OCI-LY7 (cell line): ENCODE data around the gene NCOA7.

ENCODE experiments used
- EZH2phosphoT487 ChIP-seq: fragments of 200-600 bp; sonication (generic); IDR thresholded peaks from 2 replicates; pipeline ENCODE4 v1.6.1; 2018; ENCODE audit warnings: low read depth, borderline replicate concordance, mild to moderate bottlenecking, mixed run types, antibody characterized with exemption, low read length, moderate library complexity, mixed read lengths
- TF ChIP-seq, protein P1 (sequence below): fragments of 200-600 bp; sonication (generic); conservative IDR thresholded peaks from 2 replicates; pipeline ENCODE4 v1.5.1; 2014; ENCODE audit warnings: mild to moderate bottlenecking, antibody characterized with exemption, low read length, moderate library complexity, mixed read lengths

DNA sequence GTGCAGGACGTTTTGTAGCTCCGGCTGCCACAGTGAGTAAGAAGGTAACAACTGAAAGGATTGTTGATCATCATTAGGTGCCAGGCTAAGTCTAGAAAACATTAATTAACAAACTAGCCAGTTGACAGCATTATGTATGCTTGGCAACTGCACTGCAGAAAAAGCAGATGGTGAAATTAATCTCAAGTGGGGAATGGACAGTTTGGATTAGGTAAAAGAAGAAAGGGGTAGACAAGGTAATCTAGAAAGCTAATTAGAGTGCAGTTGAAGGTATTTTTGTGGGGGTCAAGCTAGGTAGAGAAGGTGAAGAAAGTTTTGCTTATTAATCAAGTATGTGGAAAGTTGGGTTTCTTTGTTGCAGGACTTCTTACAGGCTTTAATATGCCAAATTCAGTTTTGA is 96.2 kb downstream of the NCOA7 start:
- no peak for TF ChIP-seq EZH2phosphoT487
- TF ChIP-seq, protein P1, sequence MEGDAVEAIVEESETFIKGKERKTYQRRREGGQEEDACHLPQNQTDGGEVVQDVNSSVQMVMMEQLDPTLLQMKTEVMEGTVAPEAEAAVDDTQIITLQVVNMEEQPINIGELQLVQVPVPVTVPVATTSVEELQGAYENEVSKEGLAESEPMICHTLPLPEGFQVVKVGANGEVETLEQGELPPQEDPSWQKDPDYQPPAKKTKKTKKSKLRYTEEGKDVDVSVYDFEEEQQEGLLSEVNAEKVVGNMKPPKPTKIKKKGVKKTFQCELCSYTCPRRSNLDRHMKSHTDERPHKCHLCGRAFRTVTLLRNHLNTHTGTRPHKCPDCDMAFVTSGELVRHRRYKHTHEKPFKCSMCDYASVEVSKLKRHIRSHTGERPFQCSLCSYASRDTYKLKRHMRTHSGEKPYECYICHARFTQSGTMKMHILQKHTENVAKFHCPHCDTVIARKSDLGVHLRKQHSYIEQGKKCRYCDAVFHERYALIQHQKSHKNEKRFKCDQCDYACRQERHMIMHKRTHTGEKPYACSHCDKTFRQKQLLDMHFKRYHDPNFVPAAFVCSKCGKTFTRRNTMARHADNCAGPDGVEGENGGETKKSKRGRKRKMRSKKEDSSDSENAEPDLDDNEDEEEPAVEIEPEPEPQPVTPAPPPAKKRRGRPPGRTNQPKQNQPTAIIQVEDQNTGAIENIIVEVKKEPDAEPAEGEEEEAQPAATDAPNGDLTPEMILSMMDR, result no peak
